ENCODE measurements around the gene PWWP2B. TPM values are rescaled to one million over a fixed set of nuclear protein-coding genes. Genes with fewer than 3 reads are reported as not detected.
A peak's percentile ranks its signal among the peaks of the same experiment; 100 is the strongest.

Gene PWWP2B
- total and polyA plus RNA-seq, 2 of the 13 experiments (the other 11 are each of a cell fraction or from before 2014, with no cell fraction given) = 2.3 to 4.7 TPM

DNA sequence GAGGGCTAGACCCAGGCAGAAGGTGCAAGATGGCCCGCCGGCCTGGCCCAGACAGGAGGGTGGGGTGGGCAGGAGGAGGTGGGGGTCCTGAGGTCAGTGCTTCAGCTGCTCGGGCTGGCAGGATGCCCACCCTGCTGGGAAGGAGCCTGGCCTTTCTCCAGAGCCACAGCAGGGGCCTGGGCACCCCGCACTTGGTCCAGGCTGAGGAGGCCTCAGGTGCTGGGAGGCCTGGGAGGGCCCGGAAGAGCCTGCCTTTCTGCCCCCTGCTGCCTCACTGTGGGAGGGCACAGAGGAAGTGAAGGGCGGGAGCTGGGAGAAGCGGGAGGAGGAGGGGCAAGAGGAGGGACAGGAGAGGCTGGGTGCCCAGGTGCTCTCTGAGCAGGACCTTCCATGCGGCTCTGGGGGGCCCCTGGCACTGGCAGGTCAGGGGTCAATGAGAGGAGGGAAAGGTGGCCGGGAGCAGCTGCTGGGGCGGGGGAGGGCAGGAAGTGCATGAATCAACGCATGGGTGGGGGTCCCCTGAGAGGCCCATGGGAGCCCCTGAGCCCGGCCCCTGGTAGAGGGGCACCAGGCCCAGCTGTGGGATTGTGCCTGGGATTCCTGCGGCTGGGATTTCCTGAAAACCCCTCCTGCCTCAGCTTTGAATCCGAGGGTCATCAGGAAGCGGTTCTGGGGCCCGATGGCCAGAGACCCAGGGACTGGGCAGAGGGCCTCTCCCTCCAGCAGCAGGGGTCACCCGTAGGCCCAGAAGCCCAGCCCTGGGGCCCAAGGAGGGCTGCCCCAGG lies 49.9 kb downstream of the PWWP2B start (continued):
- TF ChIP-seq ATRX (CRISPR knock-in tag; IDR thresholded peaks at IDR 0.05; ENCODE audit: borderline replicate concordance) = no peak
- no peak for TF ChIP-seq SIX4 (CRISPR knock-in tag; IDR thresholded peaks at IDR 0.05)
- peak; percentile 49; the same call in 1 of the 2 replicates for TF ChIP-seq SMC3 (IDR thresholded peaks at IDR 0.05; ENCODE audit: low read length)
- TF ChIP-seq EP300 (IDR thresholded peaks at IDR 0.05; ENCODE audit: low read depth in 2 of 2, low read length in 2 of 2) = 0 out of 4 replicates have a peak, but pooled peaks of 1 of the 2 experiments have one; percentile 22
- no peak for TF ChIP-seq EP300 (CRISPR knock-in tag; IDR thresholded peaks at IDR 0.05; ENCODE audit: borderline replicate concordance)
- no peak for TF ChIP-seq ZFP36 (IDR thresholded peaks at IDR 0.05; ENCODE audit: borderline replicate concordance, low read depth, low read length, partially characterized antibody)
- TF ChIP-seq ADNP (CRISPR knock-in tag; IDR thresholded peaks at IDR 0.05) = no peak
- no peak for TF ChIP-seq ZNF446 (CRISPR knock-in tag; IDR thresholded peaks at IDR 0.05)
- no peak for TF ChIP-seq RBM22 (optimal IDR thresholded peaks at IDR 0.05; ENCODE audit: low read length)
- no peak for TF ChIP-seq ZNF616 (CRISPR knock-in tag; IDR thresholded peaks at IDR 0.05; ENCODE audit: low read depth)
- TF ChIP-seq, protein P1, sequence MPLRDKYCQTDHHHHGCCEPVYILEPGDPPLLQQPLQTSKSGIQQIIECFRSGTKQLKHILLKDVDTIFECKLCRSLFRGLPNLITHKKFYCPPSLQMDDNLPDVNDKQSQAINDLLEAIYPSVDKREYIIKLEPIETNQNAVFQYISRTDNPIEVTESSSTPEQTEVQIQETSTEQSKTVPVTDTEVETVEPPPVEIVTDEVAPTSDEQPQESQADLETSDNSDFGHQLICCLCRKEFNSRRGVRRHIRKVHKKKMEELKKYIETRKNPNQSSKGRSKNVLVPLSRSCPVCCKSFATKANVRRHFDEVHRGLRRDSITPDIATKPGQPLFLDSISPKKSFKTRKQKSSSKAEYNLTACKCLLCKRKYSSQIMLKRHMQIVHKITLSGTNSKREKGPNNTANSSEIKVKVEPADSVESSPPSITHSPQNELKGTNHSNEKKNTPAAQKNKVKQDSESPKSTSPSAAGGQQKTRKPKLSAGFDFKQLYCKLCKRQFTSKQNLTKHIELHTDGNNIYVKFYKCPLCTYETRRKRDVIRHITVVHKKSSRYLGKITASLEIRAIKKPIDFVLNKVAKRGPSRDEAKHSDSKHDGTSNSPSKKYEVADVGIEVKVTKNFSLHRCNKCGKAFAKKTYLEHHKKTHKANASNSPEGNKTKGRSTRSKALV (CRISPR knock-in tag; IDR thresholded peaks at IDR 0.05) = no peak
- peak; percentile 77 for TF ChIP-seq ELF3 (CRISPR knock-in tag; IDR thresholded peaks at IDR 0.05)
- no peak; the same call in 1 of the 2 replicates for TF ChIP-seq SRY (CRISPR knock-in tag; IDR thresholded peaks at IDR 0.05)
- TF ChIP-seq PITX1 (CRISPR knock-in tag; IDR thresholded peaks at IDR 0.05) = peak; percentile 10; the same call in 1 of the 2 replicates
- TF ChIP-seq, protein P2, sequence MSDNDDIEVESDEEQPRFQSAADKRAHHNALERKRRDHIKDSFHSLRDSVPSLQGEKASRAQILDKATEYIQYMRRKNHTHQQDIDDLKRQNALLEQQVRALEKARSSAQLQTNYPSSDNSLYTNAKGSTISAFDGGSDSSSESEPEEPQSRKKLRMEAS (IDR thresholded peaks at IDR 0.05) = peak; percentile 51; the same call in 1 of the 2 replicates
- TF ChIP-seq, protein P3, sequence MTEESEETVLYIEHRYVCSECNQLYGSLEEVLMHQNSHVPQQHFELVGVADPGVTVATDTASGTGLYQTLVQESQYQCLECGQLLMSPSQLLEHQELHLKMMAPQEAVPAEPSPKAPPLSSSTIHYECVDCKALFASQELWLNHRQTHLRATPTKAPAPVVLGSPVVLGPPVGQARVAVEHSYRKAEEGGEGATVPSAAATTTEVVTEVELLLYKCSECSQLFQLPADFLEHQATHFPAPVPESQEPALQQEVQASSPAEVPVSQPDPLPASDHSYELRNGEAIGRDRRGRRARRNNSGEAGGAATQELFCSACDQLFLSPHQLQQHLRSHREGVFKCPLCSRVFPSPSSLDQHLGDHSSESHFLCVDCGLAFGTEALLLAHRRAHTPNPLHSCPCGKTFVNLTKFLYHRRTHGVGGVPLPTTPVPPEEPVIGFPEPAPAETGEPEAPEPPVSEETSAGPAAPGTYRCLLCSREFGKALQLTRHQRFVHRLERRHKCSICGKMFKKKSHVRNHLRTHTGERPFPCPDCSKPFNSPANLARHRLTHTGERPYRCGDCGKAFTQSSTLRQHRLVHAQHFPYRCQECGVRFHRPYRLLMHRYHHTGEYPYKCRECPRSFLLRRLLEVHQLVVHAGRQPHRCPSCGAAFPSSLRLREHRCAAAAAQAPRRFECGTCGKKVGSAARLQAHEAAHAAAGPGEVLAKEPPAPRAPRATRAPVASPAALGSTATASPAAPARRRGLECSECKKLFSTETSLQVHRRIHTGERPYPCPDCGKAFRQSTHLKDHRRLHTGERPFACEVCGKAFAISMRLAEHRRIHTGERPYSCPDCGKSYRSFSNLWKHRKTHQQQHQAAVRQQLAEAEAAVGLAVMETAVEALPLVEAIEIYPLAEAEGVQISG (CRISPR knock-in tag; IDR thresholded peaks at IDR 0.05) = no peak
- no peak for TF ChIP-seq ZNF891 (CRISPR knock-in tag; IDR thresholded peaks at IDR 0.05)
- no peak; the same call in 1 of the 2 replicates for TF ChIP-seq HNF4G (IDR thresholded peaks at IDR 0.05; ENCODE audit: borderline replicate concordance, low read depth, low read length)
- no peak for TF ChIP-seq HNF4G (CRISPR knock-in tag; IDR thresholded peaks at IDR 0.05; ENCODE audit: borderline replicate concordance, low read depth)
- no peak for TF ChIP-seq SNAPC2 (CRISPR knock-in tag; IDR thresholded peaks at IDR 0.05)
- TF ChIP-seq, protein P4, sequence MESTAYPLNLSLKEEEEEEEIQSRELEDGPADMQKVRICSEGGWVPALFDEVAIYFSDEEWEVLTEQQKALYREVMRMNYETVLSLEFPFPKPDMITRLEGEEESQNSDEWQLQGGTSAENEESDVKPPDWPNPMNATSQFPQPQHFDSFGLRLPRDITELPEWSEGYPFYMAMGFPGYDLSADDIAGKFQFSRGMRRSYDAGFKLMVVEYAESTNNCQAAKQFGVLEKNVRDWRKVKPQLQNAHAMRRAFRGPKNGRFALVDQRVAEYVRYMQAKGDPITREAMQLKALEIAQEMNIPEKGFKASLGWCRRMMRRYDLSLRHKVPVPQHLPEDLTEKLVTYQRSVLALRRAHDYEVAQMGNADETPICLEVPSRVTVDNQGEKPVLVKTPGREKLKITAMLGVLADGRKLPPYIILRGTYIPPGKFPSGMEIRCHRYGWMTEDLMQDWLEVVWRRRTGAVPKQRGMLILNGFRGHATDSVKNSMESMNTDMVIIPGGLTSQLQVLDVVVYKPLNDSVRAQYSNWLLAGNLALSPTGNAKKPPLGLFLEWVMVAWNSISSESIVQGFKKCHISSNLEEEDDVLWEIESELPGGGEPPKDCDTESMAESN (CRISPR knock-in tag; conservative IDR thresholded peaks at IDR 0.05) = peak; percentile 78; the same call in 1 of the 2 replicates
- TF ChIP-seq HES4 (CRISPR knock-in tag; IDR thresholded peaks at IDR 0.05; ENCODE audit: borderline replicate concordance) = no peak
- TF ChIP-seq TBX2 (CRISPR knock-in tag; IDR thresholded peaks at IDR 0.05; ENCODE audit: borderline replicate concordance) = no peak; the same call in 1 of the 2 replicates
- no peak for TF ChIP-seq PHB2 (IDR thresholded peaks at IDR 0.05; ENCODE audit: partially characterized antibody)
